SH-SY5Y (cell line): ENCODE measurements around the gene KY.

ENCODE experiments used
- GATA2 ChIP-seq: IDR thresholded peaks from 2 replicates; pipeline ENCODE4 v1.6.1; 2011; ENCODE audit warnings: mild to moderate bottlenecking, low read depth, low read length
- GATA3 ChIP-seq: IDR thresholded peaks from 2 replicates; pipeline ENCODE4 v1.6.1; 2011; ENCODE audit warnings: low read depth, mild to moderate bottlenecking, low read length, moderate library complexity

DNA sequence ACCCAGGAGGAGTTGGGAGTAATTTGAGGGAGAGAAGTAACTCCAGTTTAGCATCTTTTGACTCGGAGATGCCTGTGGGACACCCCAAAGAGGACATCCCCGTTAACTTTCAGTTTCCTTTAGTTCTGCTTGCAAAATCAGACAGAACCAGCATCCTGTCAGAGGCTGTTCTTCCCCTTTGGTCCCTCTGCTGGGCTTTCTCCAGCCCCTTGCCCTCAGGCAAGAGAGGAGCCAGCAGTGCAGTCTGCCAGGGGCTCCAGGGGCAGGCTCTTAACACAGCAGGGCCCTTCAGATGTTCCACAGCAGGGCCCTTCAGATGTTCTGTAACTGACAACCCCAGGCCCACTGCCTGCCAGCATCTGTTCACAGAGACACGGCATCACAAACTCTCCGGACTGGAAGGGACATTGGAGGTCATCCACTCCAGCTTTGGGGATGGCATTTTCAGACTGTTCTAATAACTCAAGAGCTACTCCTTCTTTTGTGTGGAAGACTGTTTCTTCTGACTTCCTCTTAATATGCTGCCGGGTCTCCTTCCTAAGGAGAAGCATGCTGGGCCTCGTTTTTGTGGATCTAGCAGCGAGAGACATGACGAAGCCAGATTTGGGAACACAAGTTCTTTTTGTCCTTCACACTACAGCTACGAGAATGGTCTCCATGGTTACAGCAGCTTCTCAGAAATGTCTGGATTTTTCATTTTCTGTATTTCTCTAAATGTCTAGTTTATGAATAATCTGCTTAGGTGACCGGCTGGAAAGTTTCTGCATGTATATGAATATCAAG, 51.9 kb downstream of the KY start:
- TF ChIP-seq GATA2 = no peak
- TF ChIP-seq GATA3 = no peak
